ENCODE measurements around the gene ZDHHC4.

ZDHHC4 gene

GRCh38 chr7:6612819-6613218 lies 35.6 kb downstream of the ZDHHC4 start:
- DNase-seq (ENCODE audit: low read depth), result no peak
- no peak for TF ChIP-seq CTCF (IDR thresholded peaks at IDR 0.05; ENCODE audit: insufficient read depth, low read depth, low read length, missing control alignments)
- no peak overlapping the region for H3K4me3 ChIP-seq (ENCODE audit: low read length)

GRCh38 chr7:6613706-6614105 lies 36.5 kb downstream of the ZDHHC4 start:
- no peak for DNase-seq (ENCODE audit: low read depth)
- no peak for TF ChIP-seq CTCF (IDR thresholded peaks at IDR 0.05; ENCODE audit: insufficient read depth, low read depth, low read length, missing control alignments)
- H3K4me3 ChIP-seq (ENCODE audit: low read length), result no peak overlapping the region

GRCh38 chr7:6614953-6615722 lies 37.9 kb downstream of the ZDHHC4 start, which contains the start of gene ZNF853:
TSS of gene ZNF853 (plus strand) at chr7:6615610. CDS start at chr7:6616175, 565 bp downstream.
- no peak for TF ChIP-seq CTCF (IDR thresholded peaks at IDR 0.05; ENCODE audit: insufficient read depth, low read depth, low read length, missing control alignments)
- DNase-seq (ENCODE audit: low read depth), result no peak
- peak within 1 kb of the TSS; percentile 21 for H3K4me3 ChIP-seq (ENCODE audit: low read length)

- DNase-seq (ENCODE audit: low read depth), result no peak
- H3K4me3 ChIP-seq (ENCODE audit: low read length), result peak overlapping the region; percentile 21
- no peak for TF ChIP-seq CTCF (IDR thresholded peaks at IDR 0.05; ENCODE audit: insufficient read depth, low read depth, low read length, missing control alignments)
These were observed 38.7 kb downstream of the ZDHHC4 start for GRCh38 chr7:6615723-6616555.

- no peak for TF ChIP-seq CTCF (IDR thresholded peaks at IDR 0.05; ENCODE audit: insufficient read depth, low read depth, low read length, missing control alignments)
- no peak overlapping the region for H3K4me3 ChIP-seq (ENCODE audit: low read length)
These were observed 39.8 kb downstream of the ZDHHC4 start for GRCh38 chr7:6616854-6617643.

GRCh38 chr7:6618621-6619020 lies 41.4 kb downstream of the ZDHHC4 start:
- DNase-seq (ENCODE audit: low read depth), result no peak
- TF ChIP-seq CTCF (IDR thresholded peaks at IDR 0.05; ENCODE audit: insufficient read depth, low read depth, low read length, missing control alignments), result no peak
- H3K4me3 ChIP-seq (ENCODE audit: low read length), result no peak overlapping the region

More at GRCh38 chr7:6616854-6617643, 39.8 kb downstream of the ZDHHC4 start:
- DNase-seq (ENCODE audit: low read depth), result no peak
